Vein endothelial cell (primary cell): ENCODE data around the gene CHRDL2. TPM values are rescaled to one million over a fixed set of nuclear protein-coding genes. Genes with fewer than 3 reads are reported as not detected.

ENCODE experiments used
- small RNA-seq: library from RNA; depleted of rRNA; stranded (forward); fragments of <200 nt; gene quantifications from one replicate; pipeline ENCODE3, GENCODE V24; 2012
- total RNA-seq: library from RNA; depleted of rRNA; stranded (reverse); fragments of >200 nt; gene quantifications from 2 replicates; pipeline ENCODE4 v1.2.3, GENCODE V29; 2012

CHRDL2 gene, protein sequence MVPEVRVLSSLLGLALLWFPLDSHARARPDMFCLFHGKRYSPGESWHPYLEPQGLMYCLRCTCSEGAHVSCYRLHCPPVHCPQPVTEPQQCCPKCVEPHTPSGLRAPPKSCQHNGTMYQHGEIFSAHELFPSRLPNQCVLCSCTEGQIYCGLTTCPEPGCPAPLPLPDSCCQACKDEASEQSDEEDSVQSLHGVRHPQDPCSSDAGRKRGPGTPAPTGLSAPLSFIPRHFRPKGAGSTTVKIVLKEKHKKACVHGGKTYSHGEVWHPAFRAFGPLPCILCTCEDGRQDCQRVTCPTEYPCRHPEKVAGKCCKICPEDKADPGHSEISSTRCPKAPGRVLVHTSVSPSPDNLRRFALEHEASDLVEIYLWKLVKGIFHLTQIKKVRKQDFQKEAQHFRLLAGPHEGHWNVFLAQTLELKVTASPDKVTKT
- not detected in 2 replicates for total RNA-seq

GRCh38 chr11:74731301-74732094 lies at the start of gene CHRDL2:
CHRDL2 (minus strand) TSS chr11:74731426; CDS start chr11:74730888, 538 bp downstream.

GRCh38 chr11:74748211-74749126 lies 17.2 kb upstream of the CHRDL2 start, which contains the start of gene RNF169:
RNF169 (plus strand) TSS chr11:74748849; CDS start chr11:74748881, 32 bp downstream.

Small RNAs within 50 kb of the gene (small RNA-seq; reads per million reads assigned to genes)
- gene MIR4696, result not detected
- gene RANP3, result not detected
- not detected for gene RN7SKP297

Other genes with a start within 250 kb of the CHRDL2 start
- gene LIPT2, start 237.7 kb downstream of the CHRDL2 start, total RNA-seq, result 2.9 and 3.3 TPM in 2 replicates
- gene POLD3, start 138.8 kb downstream of the CHRDL2 start, total RNA-seq, result 11.1 and 16.7 TPM in 2 replicates
- 28.1 and 37.1 TPM in 2 replicates for gene RNF169, start 17.4 kb upstream of the CHRDL2 start, total RNA-seq
- 15.0 and 18.9 TPM in 2 replicates for gene XRRA1, start 217.7 kb upstream of the CHRDL2 start, total RNA-seq
- 33.6 and 36.9 TPM in 2 replicates for gene SPCS2, start 217.8 kb upstream of the CHRDL2 start, total RNA-seq